Measurements from ENCODE around the gene UQCRHL. TPM values are rescaled to one million over a fixed set of nuclear protein-coding genes. Genes with fewer than 3 reads are reported as not detected.

The UQCRHL gene
- total RNA-seq = 13.7 and 14.3 TPM in 2 replicates

DNA sequence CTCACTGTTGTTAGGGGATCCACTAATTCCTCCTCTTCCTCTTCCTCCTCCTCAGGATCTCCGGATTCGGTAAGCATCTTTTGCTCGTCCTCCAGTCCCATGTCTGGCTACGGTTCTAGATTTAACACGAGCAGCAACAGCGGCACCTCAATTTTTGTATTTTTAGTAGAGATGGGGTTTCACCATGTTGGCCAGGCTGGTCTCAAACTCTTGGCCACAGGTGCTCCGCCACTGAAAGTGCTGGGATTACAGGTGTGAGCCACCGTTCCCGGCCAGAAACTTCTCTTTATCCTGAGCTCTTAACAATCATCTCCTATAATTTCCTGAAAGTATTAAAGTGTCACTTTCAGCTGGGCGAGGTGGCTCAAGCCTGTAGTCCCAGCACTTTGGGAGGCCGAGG, at the start of gene UQCRHL:
UQCRHL (minus strand) TSS at position 101 of the 400 bp plus-strand sequence; CDS start at position 101, 0 bp downstream.

DNA sequence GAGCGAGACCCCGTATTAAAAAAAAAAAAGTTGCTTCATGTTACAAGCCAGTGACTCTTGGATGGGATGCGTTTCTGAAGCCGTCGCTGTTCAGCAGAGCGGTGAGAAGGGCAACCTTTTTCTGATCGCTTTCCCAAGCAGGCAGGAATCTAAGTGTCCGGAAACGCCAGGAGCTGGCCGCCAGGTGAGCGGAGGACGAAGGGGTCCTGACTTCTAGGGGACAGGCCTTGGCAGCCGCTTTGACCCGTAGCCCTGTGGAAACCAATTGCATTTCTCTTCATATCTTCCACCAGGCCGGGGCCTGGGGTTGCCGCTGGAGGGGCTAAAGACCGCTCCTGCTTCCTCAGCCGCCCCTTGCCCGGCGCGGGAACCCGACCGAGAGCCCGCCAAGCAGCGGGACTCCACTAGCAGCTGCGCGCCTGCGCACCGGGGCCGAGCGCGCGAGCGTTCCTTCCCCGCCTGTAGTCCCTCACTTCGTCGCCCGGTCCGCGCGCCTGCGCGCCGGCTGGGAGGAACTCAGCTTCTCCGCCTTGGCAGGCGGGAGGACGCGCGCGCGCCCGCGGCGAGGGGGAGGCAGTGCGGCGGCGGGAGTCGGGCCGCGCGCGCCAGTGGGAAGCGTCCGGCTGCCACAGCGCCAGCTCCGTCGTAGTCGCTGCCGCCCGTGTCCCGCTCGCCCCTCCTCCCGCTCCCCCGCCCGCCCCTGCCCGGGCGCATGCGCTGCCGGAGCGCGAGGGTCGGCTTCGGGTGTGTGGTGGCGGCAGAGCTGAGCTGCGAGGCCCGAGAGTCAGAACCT, 39.8 kb upstream of the UQCRHL start, which contains the start of gene SPEN:
SPEN (plus strand) TSS at position 608 of the 793 bp plus-strand sequence. CDS start 361 bp downstream, outside the sequence.

DNA sequence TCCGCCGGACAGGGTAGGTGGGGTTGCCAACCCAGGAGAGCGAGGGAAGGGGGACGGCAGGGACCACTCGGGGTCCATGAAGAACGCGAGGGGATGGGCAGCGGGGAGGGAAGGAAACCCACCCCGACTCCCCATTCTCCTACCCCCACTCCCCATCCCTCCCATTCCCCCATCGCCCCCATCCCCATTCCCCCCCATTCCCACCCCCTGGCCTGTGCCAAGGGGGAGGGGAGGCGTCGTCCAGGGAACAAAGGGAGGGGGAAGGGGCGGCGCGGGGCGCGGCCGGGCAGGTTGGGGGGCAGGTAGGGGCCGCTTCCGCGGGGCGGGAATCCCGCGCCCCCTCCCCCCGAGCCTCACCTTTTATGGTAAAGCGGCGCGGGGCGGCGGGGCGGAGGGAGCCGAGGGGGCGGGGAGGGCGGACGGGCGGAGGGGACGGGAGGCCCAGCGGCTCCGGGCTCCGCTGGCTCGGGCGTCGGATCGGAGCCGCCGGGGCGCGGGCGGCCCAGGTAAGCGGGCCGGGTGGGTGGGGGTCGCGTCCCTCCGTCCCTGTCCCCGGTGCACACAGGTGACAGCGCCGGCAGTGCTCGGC, 49.0 kb downstream of the UQCRHL start, which contains the start of gene FBLIM1:
FBLIM1 (plus strand) TSS at position 453 of the 589 bp plus-strand sequence. CDS start 6,189 bp downstream, outside the sequence.

Other genes starting within 250 kb of the UQCRHL start
- 0.27 and 0.38 TPM in 2 replicates for gene AGMAT, start 222.6 kb downstream of the UQCRHL start, total RNA-seq
- 14.3 and 17.9 TPM in 2 replicates for gene DDI2, start 190.2 kb downstream of the UQCRHL start, total RNA-seq
- gene PLEKHM2, start 123.3 kb downstream of the UQCRHL start, total RNA-seq = 44.3 and 60.0 TPM in 2 replicates
- gene SLC25A34, start 71.4 kb downstream of the UQCRHL start, total RNA-seq = 0.18 and 0.38 TPM in 2 replicates
- gene TMEM82, start 65.2 kb downstream of the UQCRHL start, total RNA-seq = not detected in 2 replicates
- 230 and 319 TPM in 2 replicates for gene FBLIM1, start 48.9 kb downstream of the UQCRHL start, total RNA-seq
- gene SPEN, start 40.1 kb upstream of the UQCRHL start, total RNA-seq = 16.4 and 27.1 TPM in 2 replicates
- 54.6 and 64.3 TPM in 2 replicates for gene ZBTB17, start 168.5 kb upstream of the UQCRHL start, total RNA-seq
- not detected in 2 replicates for gene SRARP, start 196.6 kb upstream of the UQCRHL start, total RNA-seq
- gene HSPB7, start 210.4 kb upstream of the UQCRHL start, total RNA-seq = 0.38 TPM in 1 of 2 replicates, not detected in the other
- not detected in 2 replicates for gene CLCNKA, start 214.4 kb upstream of the UQCRHL start, total RNA-seq
- gene CLCNKB, start 236.1 kb upstream of the UQCRHL start, total RNA-seq = not detected in 2 replicates